ENCODE measurements around the gene LRRC58. TPM values are rescaled to one million over a fixed set of nuclear protein-coding genes. Genes with fewer than 3 reads are reported as not detected.

LRRC58 gene
- total RNA-seq, 2 donors from 2014 or later, result 20.8 to 22.6 TPM

GRCh38 chr3:120355486-120355885, 6.3 kb upstream of the LRRC58 start:
- H3K27ac Mint-ChIP-seq, result no peak overlapping the region
- ATAC-seq (no peak), DNase-seq (ENCODE audit: low spot score) (no peak)
- no peaks in the 10 kb centered on the region for H3K9me3 Mint-ChIP-seq
- peaks cover 19 to 45% of the 10 kb centered on the region in 2 donors for H3K27me3 Mint-ChIP-seq
- H3K4me1 Mint-ChIP-seq (ENCODE audit: low read depth in 2 of 2), result no peaks in the 10 kb centered on the region
- no peak overlapping the region for H3K4me3 Mint-ChIP-seq
- no peaks in the 10 kb centered on the region for H3K36me3 Mint-ChIP-seq

DNA sequence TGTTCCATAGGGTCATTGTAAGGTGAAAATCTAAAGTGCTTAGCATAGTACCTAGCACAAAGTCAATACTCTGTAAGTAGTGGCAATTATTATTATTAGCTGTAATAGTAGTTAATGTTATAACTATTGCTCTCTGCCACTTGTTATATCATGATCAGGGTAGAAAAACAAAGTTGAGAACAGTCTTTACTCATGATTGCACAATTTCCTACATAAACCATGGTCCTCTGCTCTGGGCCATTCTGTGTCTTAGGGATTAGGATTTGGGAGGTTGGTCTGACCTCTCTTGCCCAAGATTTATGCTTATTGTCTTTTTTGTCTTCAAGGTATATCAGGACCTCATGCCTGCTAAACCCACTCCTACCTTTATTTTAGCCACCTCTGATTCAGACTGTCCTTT, 4.3 kb upstream of the LRRC58 start:
- Mint-ChIP-seq H3K27ac (no peak overlapping the region), H3K4me1 (ENCODE audit: low read depth in 2 of 2) (peaks cover 4 to 8% of the 10 kb centered on the region in 2 donors), H3K27me3 (peaks cover 16 to 35% of the 10 kb centered on the region in 2 donors), H3K4me3 (no peak overlapping the region), H3K9me3 (no peaks in the 10 kb centered on the region), H3K36me3 (no peaks in the 10 kb centered on the region)
- no peak for ATAC-seq
- DNase-seq (ENCODE audit: low spot score), result no peak

DNA sequence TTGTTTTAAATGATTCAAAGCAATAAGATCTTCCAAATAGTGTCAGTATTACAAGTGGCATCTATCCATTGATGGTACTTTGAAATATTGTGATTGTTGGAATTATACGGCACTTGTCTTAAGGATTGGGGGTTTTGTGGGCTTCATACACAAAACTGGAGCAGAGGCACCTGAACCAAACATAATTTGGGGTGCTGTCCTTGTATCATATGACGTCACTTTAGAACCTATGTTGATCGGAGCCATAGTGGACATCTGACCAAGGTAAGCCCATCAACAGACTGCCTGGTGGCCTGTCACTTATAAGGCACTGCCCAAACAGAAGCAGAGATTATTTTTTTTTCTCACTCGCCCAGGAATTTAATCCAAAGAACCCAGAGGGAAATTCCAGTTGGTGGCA, 2.9 kb upstream of the LRRC58 start:
- ATAC-seq, result no peak
- H3K36me3 Mint-ChIP-seq, result peaks cover 6% of the 10 kb centered on the region
- no peak overlapping the region for H3K27ac Mint-ChIP-seq

GRCh38 chr3:120350401-120350941, 1.3 kb upstream of the LRRC58 start:
- H3K36me3 Mint-ChIP-seq, result peaks cover 11% of the 10 kb centered on the region
- peaks cover 22 to 31% of the 10 kb centered on the region in 2 donors for H3K4me1 Mint-ChIP-seq (ENCODE audit: low read depth in 2 of 2)
- peak overlapping the region in 1 of 2 donors; percentile 68 for H3K27ac Mint-ChIP-seq
- peak overlapping the region; percentile 83 for H3K4me3 Mint-ChIP-seq
- H3K27me3 Mint-ChIP-seq, result peaks cover 8 to 23% of the 10 kb centered on the region in 2 donors
- no peaks in the 10 kb centered on the region for H3K9me3 Mint-ChIP-seq
- ATAC-seq, result no peak
- DNase-seq (ENCODE audit: low spot score), result no peak

More for the DNA sequence above, 2.9 kb upstream of the LRRC58 start:
- H3K4me1 Mint-ChIP-seq (ENCODE audit: low read depth in 2 of 2), result peaks cover 12 to 20% of the 10 kb centered on the region in 2 donors
- no peaks in the 10 kb centered on the region for H3K9me3 Mint-ChIP-seq
- H3K27me3 Mint-ChIP-seq, result peaks cover 9 to 24% of the 10 kb centered on the region in 2 donors
- no peak overlapping the region for H3K4me3 Mint-ChIP-seq
- DNase-seq (ENCODE audit: low spot score), result no peak

- Mint-ChIP-seq H3K9me3 (no peaks in the 10 kb centered on the region), H3K27me3 (peaks cover 6 to 16% of the 10 kb centered on the region in 2 donors), H3K36me3 (peaks cover 11% of the 10 kb centered on the region), H3K4me3 (peak overlapping the region; percentile 83), H3K4me1 (ENCODE audit: low read depth in 2 of 2) (peaks cover 29 to 37% of the 10 kb centered on the region in 2 donors), H3K27ac (peak overlapping the region; percentile 48 to 68)
- no peak for DNase-seq (ENCODE audit: low spot score)
- no peak for ATAC-seq
These were observed 636 bp upstream of the LRRC58 start for GRCh38 chr3:120349855-120350125.

DNA sequence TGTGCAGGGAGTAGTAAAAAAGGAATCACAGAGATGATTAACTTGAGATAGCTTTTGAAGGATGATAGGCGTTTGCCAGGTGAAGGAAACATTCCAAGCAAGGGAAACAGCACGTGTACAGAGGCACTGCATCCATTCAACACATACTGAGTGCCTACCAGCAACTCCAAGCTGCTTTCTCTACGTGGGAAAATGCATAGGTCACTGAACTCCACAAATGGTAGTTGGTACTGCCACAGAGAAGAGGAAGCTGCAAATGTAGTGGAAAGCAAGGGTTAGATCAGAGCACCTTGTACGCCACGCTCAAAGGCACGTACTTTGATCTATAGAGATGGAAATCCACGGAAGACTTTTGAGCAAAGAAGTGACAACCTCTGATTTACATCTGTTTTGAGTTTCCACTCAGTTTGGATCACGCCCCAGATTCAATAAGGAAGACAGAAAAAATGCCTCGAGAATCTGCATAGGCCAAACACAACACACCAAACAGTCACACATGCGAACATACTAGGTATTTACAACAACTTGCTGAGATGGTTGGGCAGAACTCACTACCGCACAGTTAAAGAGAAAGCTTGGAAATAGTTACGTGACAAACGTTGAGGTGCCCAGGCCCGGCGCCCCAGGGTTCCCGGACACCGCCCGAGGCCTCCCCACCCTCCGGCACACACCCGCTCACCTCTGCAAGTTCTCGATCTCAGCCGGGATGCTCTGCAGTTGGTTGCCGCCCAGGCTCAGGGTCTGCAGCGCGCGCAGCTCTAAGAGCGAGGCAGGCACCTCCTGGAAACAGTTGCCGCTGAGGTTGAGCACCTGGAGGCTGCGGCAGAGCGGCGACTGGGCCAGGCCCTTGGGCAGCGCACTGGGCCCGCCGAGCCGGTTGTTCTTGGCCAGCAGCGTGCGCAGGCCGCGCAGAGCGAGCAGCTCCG, 826 bp downstream of the LRRC58 start:
- Mint-ChIP-seq H3K27ac (peak overlapping the region; percentile 75 to 76), H3K27me3 (peaks cover 2 to 12% of the 10 kb centered on the region in 2 donors), H3K9me3 (no peaks in the 10 kb centered on the region), H3K4me3 (peak overlapping the region; percentile 96), H3K4me1 (ENCODE audit: low read depth in 2 of 2) (peaks cover 37 to 46% of the 10 kb centered on the region in 2 donors), H3K36me3 (peaks cover 11% of the 10 kb centered on the region)
- DNase-seq (ENCODE audit: low spot score) (peak; percentile 61), ATAC-seq (peak; percentile 68 to 70)

GRCh38 chr3:120344349-120344748, 4.8 kb downstream of the LRRC58 start:
- Mint-ChIP-seq H3K4me3 (peak overlapping the region; percentile 40), H3K27me3 (no peaks in the 10 kb centered on the region), H3K27ac (peak overlapping the region; percentile 22 to 29), H3K4me1 (ENCODE audit: low read depth in 2 of 2) (peaks cover 36 to 43% of the 10 kb centered on the region in 2 donors), H3K9me3 (no peaks in the 10 kb centered on the region), H3K36me3 (peaks cover 24% of the 10 kb centered on the region)
- ATAC-seq (no peak), DNase-seq (ENCODE audit: low spot score) (no peak)

GRCh38 chr3:120341658-120342346, 7.4 kb downstream of the LRRC58 start:
- H3K4me3 Mint-ChIP-seq, result no peak overlapping the region
- H3K27ac Mint-ChIP-seq, result no peak overlapping the region
- DNase-seq (ENCODE audit: low spot score) (no peak), ATAC-seq (no peak)
- H3K36me3 Mint-ChIP-seq, result peaks cover 26% of the 10 kb centered on the region
- H3K4me1 Mint-ChIP-seq (ENCODE audit: low read depth in 2 of 2), result peaks cover 37 to 40% of the 10 kb centered on the region in 2 donors
- H3K27me3 Mint-ChIP-seq, result no peaks in the 10 kb centered on the region
- no peaks in the 10 kb centered on the region for H3K9me3 Mint-ChIP-seq

- Mint-ChIP-seq H3K36me3 (peaks cover 30% of the 10 kb centered on the region), H3K4me1 (ENCODE audit: low read depth in 2 of 2) (peaks cover 22 to 28% of the 10 kb centered on the region in 2 donors), H3K4me3 (no peak overlapping the region), H3K27ac (no peak overlapping the region), H3K27me3 (no peaks in the 10 kb centered on the region), H3K9me3 (no peaks in the 10 kb centered on the region)
- ATAC-seq (no peak), DNase-seq (ENCODE audit: low spot score) (no peak)
These were observed 9.8 kb downstream of the LRRC58 start for GRCh38 chr3:120339362-120339761.

- Mint-ChIP-seq H3K4me3 (no peak overlapping the region), H3K27ac (no peak overlapping the region), H3K9me3 (no peaks in the 10 kb centered on the region), H3K27me3 (no peaks in the 10 kb centered on the region), H3K4me1 (ENCODE audit: low read depth in 2 of 2) (peaks cover 17 to 23% of the 10 kb centered on the region in 2 donors), H3K36me3 (peaks cover 36% of the 10 kb centered on the region)
- no peak for DNase-seq (ENCODE audit: low spot score)
- ATAC-seq, result peak in 1 of 2 donors; percentile 84
These were observed 10.6 kb downstream of the LRRC58 start for GRCh38 chr3:120338517-120338916.

DNA sequence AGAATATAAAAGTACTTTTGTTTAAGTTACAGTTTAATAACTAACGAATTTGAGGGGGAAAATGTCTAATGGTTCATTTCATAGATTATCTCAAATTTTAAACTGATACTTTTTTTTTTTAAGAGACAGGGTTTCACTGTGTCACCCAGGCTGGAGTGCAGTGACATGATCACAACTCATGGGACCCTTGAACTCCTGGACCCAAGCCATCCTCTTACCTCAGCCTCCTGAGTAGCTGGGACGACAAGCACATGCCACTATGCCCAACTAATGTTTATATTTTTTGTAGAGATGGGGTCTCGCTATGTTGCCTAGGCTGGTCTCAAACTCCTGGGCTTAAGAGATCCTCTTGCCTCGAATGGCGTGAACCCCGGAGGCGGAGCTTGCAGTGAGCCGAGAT, 16.5 kb downstream of the LRRC58 start:
- Mint-ChIP-seq H3K27ac (no peak overlapping the region), H3K36me3 (peaks cover 23% of the 10 kb centered on the region), H3K9me3 (no peaks in the 10 kb centered on the region), H3K27me3 (no peaks in the 10 kb centered on the region), H3K4me3 (no peak overlapping the region), H3K4me1 (ENCODE audit: low read depth in 2 of 2) (peaks cover 6 to 11% of the 10 kb centered on the region in 2 donors)
- DNase-seq (ENCODE audit: low spot score), result no peak
- no peak for ATAC-seq

GRCh38 chr3:120331076-120331475, 18.1 kb downstream of the LRRC58 start:
- H3K36me3 Mint-ChIP-seq, result peaks cover 23% of the 10 kb centered on the region
- H3K27ac Mint-ChIP-seq, result no peak overlapping the region
- H3K9me3 Mint-ChIP-seq, result no peaks in the 10 kb centered on the region
- H3K4me3 Mint-ChIP-seq, result no peak overlapping the region
- no peak for DNase-seq (ENCODE audit: low spot score)
- peaks cover 2 to 5% of the 10 kb centered on the region in 2 donors for H3K4me1 Mint-ChIP-seq (ENCODE audit: low read depth in 2 of 2)
- H3K27me3 Mint-ChIP-seq, result no peaks in the 10 kb centered on the region
- ATAC-seq, result no peak

- Mint-ChIP-seq H3K27me3 (no peaks in the 10 kb centered on the region), H3K4me3 (no peak overlapping the region), H3K36me3 (peaks cover 16% of the 10 kb centered on the region), H3K27ac (no peak overlapping the region), H3K4me1 (ENCODE audit: low read depth in 2 of 2) (peaks cover 4 to 6% of the 10 kb centered on the region in 2 donors), H3K9me3 (no peaks in the 10 kb centered on the region)
- DNase-seq (ENCODE audit: low spot score), result no peak
- ATAC-seq, result no peak
These were observed 22.4 kb downstream of the LRRC58 start for GRCh38 chr3:120326784-120327183.

DNA sequence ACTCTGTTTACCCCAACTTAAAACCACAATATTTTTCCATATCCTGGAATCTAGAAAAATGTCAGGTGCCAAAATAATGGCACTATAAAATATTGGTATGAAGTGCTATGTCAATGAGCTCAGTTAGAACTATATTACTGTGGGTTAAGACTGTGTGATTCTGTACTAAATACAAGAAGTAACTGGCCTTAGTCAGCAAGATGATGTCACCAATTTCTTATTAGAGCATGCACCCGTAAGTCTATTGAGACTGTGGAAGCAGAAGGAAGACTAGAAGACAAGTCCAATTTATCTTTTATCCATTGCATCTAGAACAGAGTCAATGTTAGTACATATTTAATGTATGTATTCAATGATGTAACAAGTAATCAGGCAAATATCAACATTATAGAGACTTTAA, 25.0 kb downstream of the LRRC58 start:
- H3K27ac Mint-ChIP-seq, result no peak overlapping the region
- no peak overlapping the region for H3K4me3 Mint-ChIP-seq
- H3K9me3 Mint-ChIP-seq, result peaks cover 4% of the 10 kb centered on the region
- ATAC-seq (no peak), DNase-seq (ENCODE audit: low spot score) (no peak)
- no peaks in the 10 kb centered on the region for H3K27me3 Mint-ChIP-seq
- H3K4me1 Mint-ChIP-seq (ENCODE audit: low read depth in 2 of 2), result peaks cover 4 to 6% of the 10 kb centered on the region in 2 donors
- H3K36me3 Mint-ChIP-seq, result peaks cover 17% of the 10 kb centered on the region

Measured in natural killer cell treated with Interleukin-12 subunit alpha and Interleukin-12 subunit beta and Interleukin-15 and Interleukin-18, amount 100 ng/mL, for 72 hours (primary cell).